Measurements from ENCODE around the gene TLDC2. TPM values are rescaled to one million over a fixed set of nuclear protein-coding genes. Genes with fewer than 3 reads are reported as not detected.

The TLDC2 gene
- polyA plus RNA-seq, 12 donors, result 0.19 to 2.1 (median 0.50) TPM; not detected in 3

Other genes starting within 250 kb of the TLDC2 start
- gene SLA2, start 229.9 kb upstream of the TLDC2 start, polyA plus RNA-seq (ENCODE audit: insufficient read length in 12 of 12), result under 1 TPM in 10 of 12 donors, not detected in 2; 0.20 to 0.63 (median 0.30) TPM
- gene NDRG3, start 130.0 kb upstream of the TLDC2 start, polyA plus RNA-seq (ENCODE audit: insufficient read length in 12 of 12), result 10 to 100 TPM in 11 of 12 donors, not detected in 1; 15.4 to 26.7 (median 17.7) TPM
- 10 to 100 TPM in 7 of 12 donors, 1 to 10 TPM in 4, not detected in 1; 7.3 to 16.3 (median 10.6) TPM for gene DSN1, start 102.4 kb upstream of the TLDC2 start, polyA plus RNA-seq (ENCODE audit: insufficient read length in 12 of 12)
- gene SAMHD1, start 75.6 kb downstream of the TLDC2 start, polyA plus RNA-seq (ENCODE audit: insufficient read length in 12 of 12), result 10 to 100 TPM in 11 of 12 donors, not detected in 1; 17.9 to 45.2 (median 27.9) TPM
- gene RBL1, start 219.9 kb downstream of the TLDC2 start, polyA plus RNA-seq (ENCODE audit: insufficient read length in 12 of 12), result 10 to 100 TPM in 3 of 12 donors, 1 to 10 TPM in 8, not detected in 1; 6.8 to 14.8 (median 9.5) TPM